ENCODE data around the gene ESR2. TPM values are rescaled to one million over a fixed set of nuclear protein-coding genes. Genes with fewer than 3 reads are reported as not detected.
A peak's percentile ranks its signal among the peaks of the same experiment; 100 is the strongest.
"Not testable (repeated sequence)": the region's sequence is repeated elsewhere in the genome, so short reads cannot be mapped to it uniquely, and the experiment has no call there.

ESR2 gene
- total and polyA plus RNA-seq, 4 experiments from 2014 or later: 0.12 to 0.59 TPM; not detected in 2

DNA sequence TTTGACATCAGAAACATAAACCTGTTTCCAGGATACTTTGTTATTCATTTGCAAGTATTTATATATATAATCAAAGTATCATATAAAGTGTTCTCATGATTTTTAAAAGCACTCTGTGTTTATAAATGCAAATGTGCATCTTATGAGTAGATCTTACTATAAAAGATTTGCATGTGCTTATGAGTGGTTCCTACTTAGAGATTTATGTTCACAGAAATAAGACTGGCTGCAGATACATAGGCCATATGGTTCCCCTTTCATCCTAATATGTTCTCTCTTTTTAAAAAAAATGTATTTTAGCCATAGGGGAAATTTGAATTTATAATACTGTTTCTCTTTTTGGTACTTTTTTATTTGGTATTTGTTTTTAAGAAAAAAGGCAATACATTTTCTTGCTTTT is 174.2 kb downstream of the ESR2 start:
- no peak overlapping the region for H3K27ac ChIP-seq (ENCODE audit: low read depth, low read length)
- H3K9me3 ChIP-seq (ENCODE audit: control insufficient read depth in 1 of 2, low read length in 2 of 2): no peaks in the 10 kb centered on the region
- no peaks in the 10 kb centered on the region for H3K9me3 Mint-ChIP-seq
- ChIA-PET POLR2A (ENCODE audit: partially characterized antibody) (no interaction called here), CTCF (ENCODE audit: partially characterized antibody) (no interaction called here)
- H3K27me3 ChIP-seq (ENCODE audit: insufficient read depth, low read length): no peaks in the 10 kb centered on the region
- H3K4me1 ChIP-seq (ENCODE audit: insufficient read depth, low read length): no peaks in the 10 kb centered on the region
- intact Hi-C loops (cut with micrococcal nuclease): no loop called here
- no peak overlapping the region for H3K27ac Mint-ChIP-seq
- DNase-seq: no peak
- peaks cover 55 to 74% of the 10 kb centered on the region in 2 donors for H3K36me3 Mint-ChIP-seq
- no peak overlapping the region for H3K4me3 ChIP-seq (ENCODE audit: low read length in 2 of 2)
- no peaks in the 10 kb centered on the region for H3K27me3 Mint-ChIP-seq
- peaks cover 47% of the 10 kb centered on the region for H3K36me3 ChIP-seq (ENCODE audit: insufficient read depth, low read length)
- no peaks in the 10 kb centered on the region for H3K4me1 Mint-ChIP-seq
- no peak overlapping the region for H3K4me3 Mint-ChIP-seq

DNA sequence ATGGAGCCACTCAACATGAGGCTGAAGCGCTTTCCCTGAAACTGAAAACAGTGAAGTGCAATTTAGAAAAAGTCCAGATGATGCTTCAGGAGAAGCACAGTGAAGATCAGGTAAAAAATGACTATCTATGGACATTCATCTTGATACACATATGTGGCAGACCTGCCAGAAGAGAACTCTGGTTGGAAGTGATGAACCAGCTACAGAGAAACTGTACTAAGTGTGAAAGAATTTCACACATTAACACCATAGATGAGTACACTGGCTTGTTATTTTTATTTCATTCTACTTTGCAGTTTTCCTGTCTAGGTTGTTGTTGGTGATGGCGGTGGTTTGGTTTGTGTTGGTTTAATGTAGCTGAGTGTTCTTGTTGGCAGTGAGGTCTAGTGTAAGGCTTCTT is 174.7 kb downstream of the ESR2 start:
- Histone ChIP-seq H3K27ac (ENCODE audit: low read depth, low read length) (no peak overlapping the region), H3K27me3 (ENCODE audit: insufficient read depth, low read length) (no peaks in the 10 kb centered on the region), H3K4me1 (ENCODE audit: insufficient read depth, low read length) (no peaks in the 10 kb centered on the region), H3K4me3 (ENCODE audit: low read length in 2 of 2) (no peak overlapping the region), H3K9me3 (ENCODE audit: control insufficient read depth in 1 of 2, low read length in 2 of 2) (no peaks in the 10 kb centered on the region), H3K36me3 (ENCODE audit: insufficient read depth, low read length) (peaks cover 50% of the 10 kb centered on the region)
- no peak for DNase-seq
- Mint-ChIP-seq H3K27me3 (no peaks in the 10 kb centered on the region), H3K27ac (peak overlapping the region in 2 of 7 donors; percentile 15 to 19), H3K9me3 (no peaks in the 10 kb centered on the region), H3K4me1 (no peaks in the 10 kb centered on the region), H3K36me3 (peaks cover 52 to 74% of the 10 kb centered on the region in 2 donors), H3K4me3 (no peak overlapping the region)
- CTCF ChIA-PET (ENCODE audit: partially characterized antibody): no interaction called here
- POLR2A ChIA-PET (ENCODE audit: partially characterized antibody): no interaction called here
- intact Hi-C loops (cut with micrococcal nuclease): no loop called here

DNA sequence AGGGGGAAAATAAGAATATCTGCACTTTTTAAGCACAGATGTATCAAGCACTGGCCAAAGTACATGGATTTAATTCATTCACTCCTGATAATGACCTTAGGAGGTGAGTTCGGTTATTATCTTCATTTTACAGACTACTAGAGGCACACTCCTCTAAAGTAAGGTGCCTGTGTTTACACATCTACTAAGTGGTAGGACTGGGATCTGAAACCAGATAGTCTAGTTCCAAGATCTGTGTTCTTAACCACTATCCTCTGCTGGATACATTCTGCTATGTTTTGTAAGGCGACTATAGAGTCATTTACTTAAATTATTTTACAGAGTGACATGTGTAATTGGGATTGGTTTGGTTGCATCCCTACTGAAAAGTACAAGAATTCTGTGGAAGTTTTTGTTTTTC is 175.3 kb downstream of the ESR2 start:
- H3K27me3 Mint-ChIP-seq: no peaks in the 10 kb centered on the region
- peak overlapping the region in 1 of 7 donors; percentile 15 for H3K27ac Mint-ChIP-seq
- H3K4me3 Mint-ChIP-seq: no peak overlapping the region
- no peaks in the 10 kb centered on the region for H3K27me3 ChIP-seq (ENCODE audit: insufficient read depth, low read length)
- intact Hi-C loops (cut with micrococcal nuclease): no loop called here
- H3K4me1 ChIP-seq (ENCODE audit: insufficient read depth, low read length): no peaks in the 10 kb centered on the region
- H3K9me3 ChIP-seq (ENCODE audit: control insufficient read depth in 1 of 2, low read length in 2 of 2): no peaks in the 10 kb centered on the region
- no peaks in the 10 kb centered on the region for H3K4me1 Mint-ChIP-seq
- DNase-seq: no peak
- peaks cover 52 to 77% of the 10 kb centered on the region in 2 donors for H3K36me3 Mint-ChIP-seq
- POLR2A ChIA-PET (ENCODE audit: partially characterized antibody): no interaction called here
- H3K36me3 ChIP-seq (ENCODE audit: insufficient read depth, low read length): peaks cover 55% of the 10 kb centered on the region
- H3K27ac ChIP-seq (ENCODE audit: low read depth, low read length): no peak overlapping the region
- no peaks in the 10 kb centered on the region for H3K9me3 Mint-ChIP-seq
- H3K4me3 ChIP-seq (ENCODE audit: low read length in 2 of 2): no peak overlapping the region
- CTCF ChIA-PET (ENCODE audit: partially characterized antibody): no interaction called here

DNA sequence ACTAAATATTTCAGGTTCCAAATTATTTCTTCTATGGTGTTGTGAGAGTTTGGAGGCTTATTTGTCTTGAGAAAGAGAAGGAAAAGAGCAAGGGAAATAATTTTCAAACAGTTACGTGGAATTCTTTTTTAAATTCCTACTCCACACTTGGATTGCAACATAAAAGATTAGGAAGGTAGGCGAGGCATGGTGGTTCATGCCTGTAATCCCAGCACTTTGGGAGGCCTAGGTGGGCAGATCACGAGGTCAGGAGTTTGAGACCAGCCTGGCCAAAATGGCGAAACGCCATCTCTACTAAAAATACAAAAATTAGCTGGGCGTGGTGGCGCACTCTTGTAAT is 175.8 kb downstream of the ESR2 start:
- CTCF ChIA-PET (ENCODE audit: partially characterized antibody); DNase-seq; POLR2A ChIA-PET (ENCODE audit: partially characterized antibody); H3K4me3 Mint-ChIP-seq; H3K9me3 Mint-ChIP-seq; H3K4me1 Mint-ChIP-seq; H3K4me3 ChIP-seq (ENCODE audit: low read length in 2 of 2); H3K27ac ChIP-seq (ENCODE audit: low read depth, low read length); H3K27me3 ChIP-seq (ENCODE audit: insufficient read depth, low read length); H3K27me3 Mint-ChIP-seq; H3K9me3 ChIP-seq (ENCODE audit: control insufficient read depth in 1 of 2, low read length in 2 of 2); H3K4me1 ChIP-seq (ENCODE audit: insufficient read depth, low read length); intact Hi-C loops (cut with micrococcal nuclease): not testable (repeated sequence)
- peaks cover 57% of the 10 kb centered on the region for H3K36me3 ChIP-seq (ENCODE audit: insufficient read depth, low read length)
- Mint-ChIP-seq H3K36me3 (peaks cover 50 to 77% of the 10 kb centered on the region in 2 donors), H3K27ac (peak overlapping the region in 2 of 7 donors; percentile 27 to 54)

DNA sequence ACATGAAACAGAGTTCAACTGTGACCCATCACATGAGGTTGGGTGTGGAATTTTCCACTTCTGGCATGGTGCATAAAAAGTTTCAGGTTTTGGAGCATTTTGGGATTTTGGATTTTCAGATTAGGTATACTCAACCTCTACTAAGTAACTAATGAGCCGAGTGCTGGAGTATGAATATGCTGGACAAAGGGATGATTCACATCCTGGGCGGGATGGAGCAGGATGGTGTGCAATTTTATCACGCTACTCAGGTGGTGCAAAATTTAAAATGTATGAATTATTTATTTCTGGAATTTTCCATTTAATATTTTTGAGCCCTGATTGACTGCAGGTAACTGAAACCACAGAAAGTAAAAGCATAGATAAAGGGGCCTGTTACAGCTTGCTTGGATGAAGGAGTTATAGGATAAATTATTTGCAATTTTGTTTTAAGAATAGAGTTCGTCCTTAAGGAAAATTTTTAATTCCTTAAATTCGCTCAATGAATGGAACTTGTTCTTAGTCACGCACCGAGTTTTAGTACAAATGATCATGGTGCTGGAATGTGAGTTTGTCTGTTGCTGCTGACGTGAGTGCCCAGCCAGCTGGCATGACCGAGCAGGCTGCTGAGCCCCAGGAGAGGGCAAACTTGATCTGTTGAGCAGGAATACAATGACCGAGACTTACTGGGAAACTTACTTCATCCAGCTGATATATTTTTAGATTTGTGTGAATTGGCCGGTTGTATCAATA is 176.3 kb downstream of the ESR2 start:
- no peaks in the 10 kb centered on the region for H3K27me3 Mint-ChIP-seq
- ChIA-PET CTCF (ENCODE audit: partially characterized antibody) (no interaction called here), POLR2A (ENCODE audit: partially characterized antibody) (no interaction called here)
- no peak overlapping the region for H3K4me3 ChIP-seq (ENCODE audit: low read length in 2 of 2)
- peak overlapping the region in 3 of 7 donors; percentile 27 to 54 (median 51) for H3K27ac Mint-ChIP-seq
- no peak for DNase-seq
- peaks cover 52 to 77% of the 10 kb centered on the region in 2 donors for H3K36me3 Mint-ChIP-seq
- no peaks in the 10 kb centered on the region for H3K4me1 ChIP-seq (ENCODE audit: insufficient read depth, low read length)
- no peak overlapping the region for H3K4me3 Mint-ChIP-seq
- intact Hi-C loops (cut with micrococcal nuclease): no loop called here
- peaks cover 58% of the 10 kb centered on the region for H3K36me3 ChIP-seq (ENCODE audit: insufficient read depth, low read length)
- H3K4me1 Mint-ChIP-seq: no peaks in the 10 kb centered on the region
- H3K27me3 ChIP-seq (ENCODE audit: insufficient read depth, low read length): no peaks in the 10 kb centered on the region
- no peaks in the 10 kb centered on the region for H3K9me3 Mint-ChIP-seq
- H3K9me3 ChIP-seq (ENCODE audit: control insufficient read depth in 1 of 2, low read length in 2 of 2): no peaks in the 10 kb centered on the region
- H3K27ac ChIP-seq (ENCODE audit: low read depth, low read length): no peak overlapping the region

DNA sequence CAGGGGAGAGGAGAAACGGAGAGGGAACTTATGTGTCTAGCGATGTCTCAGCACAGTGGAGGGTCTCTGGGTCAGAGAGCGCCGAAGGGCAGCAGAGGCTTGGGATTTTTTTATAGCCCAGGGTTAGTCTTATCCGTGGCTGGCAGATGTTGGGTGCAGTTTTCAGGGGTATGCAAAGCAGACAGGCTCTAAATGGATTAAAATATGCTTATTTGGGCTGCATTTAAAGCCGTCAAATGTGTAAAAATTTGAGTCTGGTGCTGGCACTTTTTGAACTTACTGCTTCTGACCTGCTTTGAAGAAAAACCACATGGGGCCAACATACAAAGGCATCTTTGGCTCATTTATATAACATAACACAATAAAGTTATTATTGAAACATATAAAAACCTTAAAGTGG is 178.8 kb downstream of the ESR2 start:
- peak overlapping the region in 4 of 7 donors; percentile 13 to 85 (median 49) for H3K27ac Mint-ChIP-seq
- intact Hi-C loops (cut with micrococcal nuclease): no loop called here
- H3K9me3 ChIP-seq (ENCODE audit: control insufficient read depth in 1 of 2, low read length in 2 of 2): no peaks in the 10 kb centered on the region
- no peaks in the 10 kb centered on the region for H3K4me1 Mint-ChIP-seq
- H3K4me3 ChIP-seq (ENCODE audit: low read length in 2 of 2): no peak overlapping the region
- H3K27ac ChIP-seq (ENCODE audit: low read depth, low read length): no peak overlapping the region
- no peaks in the 10 kb centered on the region for H3K27me3 Mint-ChIP-seq
- H3K4me3 Mint-ChIP-seq: no peak overlapping the region
- DNase-seq: no peak
- CTCF ChIA-PET (ENCODE audit: partially characterized antibody): no interaction called here
- H3K36me3 Mint-ChIP-seq: peaks cover 49 to 74% of the 10 kb centered on the region in 2 donors
- POLR2A ChIA-PET (ENCODE audit: partially characterized antibody): no interaction called here
- H3K36me3 ChIP-seq (ENCODE audit: insufficient read depth, low read length): peaks cover 57% of the 10 kb centered on the region
- no peaks in the 10 kb centered on the region for H3K4me1 ChIP-seq (ENCODE audit: insufficient read depth, low read length)
- H3K9me3 Mint-ChIP-seq: no peaks in the 10 kb centered on the region
- H3K27me3 ChIP-seq (ENCODE audit: insufficient read depth, low read length): no peaks in the 10 kb centered on the region

DNA sequence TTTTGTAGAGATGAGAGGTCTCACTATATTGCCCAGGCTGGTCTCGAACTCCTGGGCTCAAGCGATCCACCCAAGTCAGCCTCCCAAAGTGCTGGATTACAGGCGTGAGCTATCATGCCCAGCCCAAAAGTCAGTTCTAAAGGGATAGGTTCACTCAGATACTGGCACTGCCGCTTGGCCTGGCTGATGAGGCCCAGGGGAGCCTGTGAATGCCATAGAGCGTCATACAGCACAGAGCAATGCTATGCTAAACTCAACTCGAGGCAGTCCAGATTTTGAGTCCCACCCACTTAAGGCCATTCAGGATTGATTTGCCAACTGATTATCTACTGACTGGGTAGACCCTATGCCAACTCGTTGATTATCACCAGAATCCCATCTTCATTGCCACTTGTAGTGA is 179.4 kb downstream of the ESR2 start:
- Histone ChIP-seq H3K27me3 (ENCODE audit: insufficient read depth, low read length) (no peaks in the 10 kb centered on the region), H3K27ac (ENCODE audit: low read depth, low read length) (no peak overlapping the region), H3K4me3 (ENCODE audit: low read length in 2 of 2) (no peak overlapping the region), H3K9me3 (ENCODE audit: control insufficient read depth in 1 of 2, low read length in 2 of 2) (no peaks in the 10 kb centered on the region), H3K4me1 (ENCODE audit: insufficient read depth, low read length) (no peaks in the 10 kb centered on the region), H3K36me3 (ENCODE audit: insufficient read depth, low read length) (peaks cover 61% of the 10 kb centered on the region)
- POLR2A ChIA-PET (ENCODE audit: partially characterized antibody): no interaction called here
- no peak for DNase-seq
- Mint-ChIP-seq H3K27ac (no peak overlapping the region), H3K27me3 (no peaks in the 10 kb centered on the region), H3K9me3 (no peaks in the 10 kb centered on the region), H3K4me1 (no peaks in the 10 kb centered on the region), H3K4me3 (no peak overlapping the region), H3K36me3 (peaks cover 49 to 74% of the 10 kb centered on the region in 2 donors)
- CTCF ChIA-PET (ENCODE audit: partially characterized antibody): no interaction called here
- intact Hi-C loops (cut with micrococcal nuclease): no loop called here

DNA sequence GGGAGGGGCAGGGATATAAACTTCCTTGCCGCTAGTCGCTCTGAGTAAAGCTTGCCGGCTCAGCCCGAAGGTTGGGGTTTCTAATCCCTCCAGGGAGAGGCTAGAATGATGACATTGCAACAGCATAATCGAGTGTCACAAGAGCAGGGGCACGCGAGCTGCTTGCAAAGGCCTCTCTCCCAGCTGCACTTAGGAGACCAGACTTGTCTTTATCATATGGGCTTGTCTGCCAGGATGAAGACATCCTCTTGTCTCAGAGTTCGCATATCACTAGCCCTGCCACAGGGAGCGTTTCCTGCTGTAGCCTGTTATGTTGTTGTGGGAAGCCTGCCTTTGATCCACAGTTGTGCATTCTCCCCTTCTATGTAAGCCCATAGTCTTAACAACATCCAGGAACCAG is 180.0 kb downstream of the ESR2 start:
- peak overlapping the region in 2 of 7 donors; percentile 29 to 60 for H3K27ac Mint-ChIP-seq

More for the DNA sequence above, 180.0 kb downstream of the ESR2 start:
- no peaks in the 10 kb centered on the region for H3K27me3 Mint-ChIP-seq
- H3K9me3 Mint-ChIP-seq: no peaks in the 10 kb centered on the region
- no peaks in the 10 kb centered on the region for H3K27me3 ChIP-seq (ENCODE audit: insufficient read depth, low read length)
- peaks cover 62% of the 10 kb centered on the region for H3K36me3 ChIP-seq (ENCODE audit: insufficient read depth, low read length)
- no peaks in the 10 kb centered on the region for H3K4me1 Mint-ChIP-seq
- H3K4me1 ChIP-seq (ENCODE audit: insufficient read depth, low read length): no peaks in the 10 kb centered on the region
- no peak overlapping the region for H3K4me3 Mint-ChIP-seq
- no peak overlapping the region for H3K4me3 ChIP-seq (ENCODE audit: low read length in 2 of 2)
- H3K36me3 Mint-ChIP-seq: peaks cover 49 to 74% of the 10 kb centered on the region in 2 donors
- intact Hi-C loops (cut with micrococcal nuclease): no loop called here
- no peak for DNase-seq
- H3K9me3 ChIP-seq (ENCODE audit: control insufficient read depth in 1 of 2, low read length in 2 of 2): no peaks in the 10 kb centered on the region
- H3K27ac ChIP-seq (ENCODE audit: low read depth, low read length): no peak overlapping the region
- POLR2A ChIA-PET (ENCODE audit: partially characterized antibody): no interaction called here
- CTCF ChIA-PET (ENCODE audit: partially characterized antibody): no interaction called here
